Tibial nerve (tissue), 4 donors: ENCODE data around the gene MYO3B. TPM values are rescaled to one million over a fixed set of nuclear protein-coding genes. Genes with fewer than 3 reads are reported as not detected.
"Not testable (repeated sequence)": the region's sequence is repeated elsewhere in the genome, so short reads cannot be mapped to it uniquely, and the experiment has no call there.

Experiments
- DNase-seq, 2 donors: peaks; one replicate each; pipeline ENCODE4 v3.0.0-alpha.2; 2019; ENCODE audit warnings: low spot score in 2 of 2
- H3K27ac ChIP-seq, 4 donors: fragments of 200-600 bp; sonication (generic) in 3 of 4; one replicate each; pipeline ENCODE4 v1.5.1; 2017 to 2019; ENCODE audit warnings: mild to moderate bottlenecking in 1 of 4
- H3K27me3 ChIP-seq, 2 donors: fragments of 200-600 bp; sonication (generic) in 1 of 2; one replicate each; pipeline versions ENCODE4 v1.5.1 to v1.6.0; 2017 to 2019
- H3K36me3 ChIP-seq, 3 donors: fragments of 200-600 bp; sonication (generic); one replicate each; pipeline ENCODE4 v1.5.1; 2018 to 2019
- H3K4me1 ChIP-seq, 4 donors: fragments of 200-600 bp; sonication (generic) in 3 of 4; one replicate each; pipeline ENCODE4 v1.5.1; 2017 to 2019
- H3K4me3 ChIP-seq, 4 donors: fragments of 200-600 bp; sonication (generic) in 3 of 4; one replicate each; pipeline ENCODE4 v1.5.1; 2017 to 2019; ENCODE audit warnings: mild to moderate bottlenecking in 1 of 4, moderate library complexity in 1 of 4
- H3K9me3 ChIP-seq, 4 donors: fragments of 200-600 bp; sonication (generic) in 3 of 4; one replicate each; pipeline ENCODE4 v1.5.1; 2017 to 2019
- CTCF ChIP-seq, 5 experiments: fragments of 200-600 bp in 3 of 5; fragments of 450-650 bp in 2 of 5; sonication (generic) in 3 of 5; IDR thresholded peaks; one replicate each; pipeline ENCODE4 v1.5.1; 2016 to 2019; ENCODE audit warnings: antibody characterized with exemption in 5 of 5, mild to moderate bottlenecking in 3 of 5, moderate library complexity in 2 of 5
- EP300 ChIP-seq, 2 donors: sonication (generic); formaldehyde crosslinking; IDR thresholded peaks; one replicate each; pipeline ENCODE4 v1.6.1; 2017; ENCODE audit warnings: antibody characterized with exemption in 2 of 2, mild to moderate bottlenecking in 1 of 2
- POLR2A ChIP-seq, 2 donors: fragments of 450-650 bp; IDR thresholded peaks; one replicate each; pipeline ENCODE4 v1.6.1; 2017; ENCODE audit warnings: antibody characterized with exemption in 2 of 2, mild to moderate bottlenecking in 2 of 2, moderate library complexity in 2 of 2
- WGBS, 2 donors: methylation state at CpG; one replicate each; pipeline ENCODE4 v1.1.5; 2018; 5-methylcytosine and 5-hydroxymethylcytosine counted together
- total RNA-seq, 4 donors: library from RNA; depleted of rRNA; stranded (reverse); fragments of >200 nt; gene quantifications; one replicate each; pipeline ENCODE4 v1.1.0, GENCODE V29; 2016

The MYO3B gene
- total RNA-seq, 4 donors from 2014 or later = 0.22 to 0.63 (median 0.39) TPM; not detected in 1

GRCh38 chr2:170270278-170270864 lies 92.4 kb downstream of the MYO3B start:
- TF ChIP-seq CTCF (IDR thresholded peaks at IDR 0.05) = no peak
- no peak for TF ChIP-seq EP300 (IDR thresholded peaks at IDR 0.05)
- no peak for TF ChIP-seq POLR2A (IDR thresholded peaks at IDR 0.05)
- DNase-seq = no peak
- no peaks in the 10 kb centered on the region for H3K9me3 ChIP-seq
- H3K27ac ChIP-seq = no peak overlapping the region
- 59 to 70% methylated on average over 6 of the region's 6 CpGs for WGBS, 2 donors
- H3K36me3 ChIP-seq = no peaks in the 10 kb centered on the region
- H3K4me1 ChIP-seq = no peaks in the 10 kb centered on the region
- H3K27me3 ChIP-seq = no peaks in the 10 kb centered on the region
- H3K4me3 ChIP-seq = no peak overlapping the region

GRCh38 chr2:170271340-170271739 lies 93.4 kb downstream of the MYO3B start:
- Histone ChIP-seq H3K9me3 (no peaks in the 10 kb centered on the region), H3K27me3 (no peaks in the 10 kb centered on the region), H3K4me1 (no peaks in the 10 kb centered on the region), H3K4me3 (no peak overlapping the region), H3K27ac (no peak overlapping the region), H3K36me3 (no peaks in the 10 kb centered on the region)
- whole genome bisulfite sequencing, 2 donors = 35 to 59% methylated on average over 1 of the region's 1 CpG
- TF ChIP-seq POLR2A (IDR thresholded peaks at IDR 0.05) (no peak), EP300 (IDR thresholded peaks at IDR 0.05) (no peak), CTCF (IDR thresholded peaks at IDR 0.05) (no peak)
- peak in 1 of 2 donors; percentile 8 for DNase-seq

GRCh38 chr2:170276056-170276455 lies 98.1 kb downstream of the MYO3B start:
- Histone ChIP-seq H3K4me1 (no peaks in the 10 kb centered on the region), H3K27ac (no peak overlapping the region), H3K36me3 (no peaks in the 10 kb centered on the region), H3K4me3 (no peak overlapping the region), H3K27me3 (no peaks in the 10 kb centered on the region), H3K9me3 (peaks cover 0 to 3% (median 0%) of the 10 kb centered on the region in 4 donors)
- no peak for DNase-seq
- WGBS, 2 donors = 69 to 79% methylated on average over 3 of the region's 3 CpGs
- TF ChIP-seq CTCF (IDR thresholded peaks at IDR 0.05) = no peak
- no peak for TF ChIP-seq EP300 (IDR thresholded peaks at IDR 0.05)
- no peak for TF ChIP-seq POLR2A (IDR thresholded peaks at IDR 0.05)

- 43 to 53% methylated on average over 2 of the region's 2 CpGs for WGBS, 2 donors
- TF ChIP-seq CTCF (IDR thresholded peaks at IDR 0.05) = no peak
- TF ChIP-seq EP300 (IDR thresholded peaks at IDR 0.05) = no peak
- no peak for TF ChIP-seq POLR2A (IDR thresholded peaks at IDR 0.05)
These were observed 99.1 kb downstream of the MYO3B start for GRCh38 chr2:170276925-170277629.

GRCh38 chr2:170277951-170278350 lies 100.0 kb downstream of the MYO3B start:
- WGBS, 2 donors = 41 to 64% methylated on average over 2 of the region's 2 CpGs
- H3K36me3 ChIP-seq = no peaks in the 10 kb centered on the region
- TF ChIP-seq POLR2A (IDR thresholded peaks at IDR 0.05) (no peak), EP300 (IDR thresholded peaks at IDR 0.05) (no peak), CTCF (IDR thresholded peaks at IDR 0.05) (no peak)

More at GRCh38 chr2:170276925-170277629, 99.1 kb downstream of the MYO3B start:
- H3K27me3 ChIP-seq = no peaks in the 10 kb centered on the region
- H3K4me3 ChIP-seq = no peak overlapping the region
- H3K4me1 ChIP-seq = no peaks in the 10 kb centered on the region
- H3K36me3 ChIP-seq = no peaks in the 10 kb centered on the region
- no peak for DNase-seq
- H3K27ac ChIP-seq = no peak overlapping the region
- peaks cover 0 to 6% (median 0%) of the 10 kb centered on the region in 4 donors for H3K9me3 ChIP-seq

GRCh38 chr2:170279615-170280014 lies 101.7 kb downstream of the MYO3B start:
- H3K27ac ChIP-seq, H3K9me3 ChIP-seq, H3K4me3 ChIP-seq, H3K27me3 ChIP-seq, H3K36me3 ChIP-seq, DNase-seq, H3K4me1 ChIP-seq: not testable (repeated sequence)
- WGBS, 2 donors = 49 to 67% methylated on average over 2 of the region's 2 CpGs

More at GRCh38 chr2:170277951-170278350, 100.0 kb downstream of the MYO3B start:
- no peak overlapping the region for H3K27ac ChIP-seq
- peaks cover 0 to 6% (median 0%) of the 10 kb centered on the region in 4 donors for H3K9me3 ChIP-seq
- no peak overlapping the region for H3K4me3 ChIP-seq
- DNase-seq = no peak
- no peaks in the 10 kb centered on the region for H3K4me1 ChIP-seq
- H3K27me3 ChIP-seq = no peaks in the 10 kb centered on the region
